A549 (cell line): ENCODE results near the gene ITFG1. TPM values are rescaled to one million over a fixed set of nuclear protein-coding genes. Genes with fewer than 3 reads are reported as not detected.

Experiments used
- ATAC-seq, 2 experiments: fragments of 200-7000 bp in 1 of 2; fragments of >200 bp in 1 of 2; cut with Nextera tagmentation in 1 of 2; cut with Tn5 transposase in 1 of 2; 3 replicates each; pipeline versions ENCODE4 v1.8.0 to v1.9.1; 2018 to 2020; ENCODE audit warnings: mild to moderate bottlenecking in 1 of 2, moderate library complexity in 1 of 2
- CTCF ChIA-PET: fragments of 300-600 bp; sonication (Branson Sonifier 250); formaldehyde crosslinking; extraction: SDS; loops from one replicate; lab custom pipeline; 2021; ENCODE audit warnings: antibody characterized with exemption, inconsistent platforms; lab: Yijun Ruan, JAX
- POLR2A ChIA-PET: fragments of 350-600 bp; formaldehyde crosslinking; extraction: SDS; loops from one replicate; lab custom pipeline; 2021; ENCODE audit warnings: antibody characterized with exemption, inconsistent platforms; lab: Yijun Ruan, JAX
- DNase-seq, 2 experiments: peaks; one replicate each; pipeline versions ENCODE4 v3.0.0 to v3.0.0-alpha.2; 2011 to 2016; ENCODE audit warnings: low read depth in 1 of 2, low spot score in 1 of 2
- FAIRE-seq: peaks from 2 replicates; lab custom pipeline; 2011; peaks lifted over from hg19 to GRCh38; lab: Jason Lieb, UNC
- H3K27ac ChIP-seq, 2 experiments: fragments of >200 bp; sonication (Bioruptor Twin); formaldehyde crosslinking; 3 replicates each; pipeline ENCODE4 v1.5.1; 2016 to 2017
- H3K4me1 ChIP-seq: fragments of >200 bp; sonication (Bioruptor Twin); formaldehyde crosslinking; 3 replicates; pipeline ENCODE4 v1.6.1; 2016
- H3K4me2 ChIP-seq: fragments of >200 bp; sonication (Bioruptor Twin); formaldehyde crosslinking; 3 replicates; pipeline ENCODE4 v1.6.1; 2016
- H3K4me3 ChIP-seq: fragments of >200 bp; sonication (Bioruptor Twin); formaldehyde crosslinking; 3 replicates; pipeline ENCODE4 v1.5.1; 2016
- H3K9me3 ChIP-seq: fragments of >200 bp; sonication (Bioruptor Twin); formaldehyde crosslinking; 3 replicates; pipeline ENCODE4 v1.6.1; 2016
- ATOH8 ChIP-seq: fragments of 250-450 bp; sonication (Bioruptor Pico); IDR thresholded peaks from 2 replicates; pipeline ENCODE4 v1.5.0; 2020; ENCODE audit warnings: low read depth, mild to moderate bottlenecking, moderate library complexity
- BCL3 ChIP-seq: fragments of >200 bp; sonication (Bioruptor Twin); formaldehyde crosslinking; IDR thresholded peaks from 3 replicates; pipeline ENCODE4 v1.6.1; 2016
- CHD2 ChIP-seq: fragments of 150-350 bp; IDR thresholded peaks from 2 replicates; pipeline ENCODE4 v1.6.1; 2014; ENCODE audit warnings: low read length; ENCODE audit not compliant: partially characterized antibody
- CHD4 ChIP-seq: fragments of 200-600 bp; sonication (generic); IDR thresholded peaks from 2 replicates; pipeline ENCODE4 v1.6.1; 2016; ENCODE audit warnings: antibody characterized with exemption, mild to moderate bottlenecking, borderline replicate concordance
- CTCF ChIP-seq: fragments of >200 bp; sonication (Bioruptor Twin); formaldehyde crosslinking; IDR thresholded peaks from 3 replicates; pipeline ENCODE4 v1.5.1; 2016
- E2F6 ChIP-seq: IDR thresholded peaks from 2 replicates; pipeline ENCODE4 v1.6.1; 2012; ENCODE audit warnings: low read depth, borderline replicate concordance
- EHF ChIP-seq: fragments of 250-450 bp; sonication (Bioruptor Pico); IDR thresholded peaks from 2 replicates; pipeline ENCODE4 v1.5.0; 2020; ENCODE audit warnings: mild to moderate bottlenecking
- EHMT2 ChIP-seq: fragments of 200-600 bp; sonication (generic); IDR thresholded peaks from 2 replicates; pipeline ENCODE4 v1.6.1; 2016; ENCODE audit warnings: antibody characterized with exemption, low read depth, mild to moderate bottlenecking, moderate library complexity
- ELK1 ChIP-seq: fragments of 150-350 bp; IDR thresholded peaks from 2 replicates; pipeline ENCODE4 v1.6.1; 2014; ENCODE audit warnings: low read depth, mild to moderate bottlenecking, low read length
- ESRRA ChIP-seq: fragments of 150-350 bp; IDR thresholded peaks from 2 replicates; pipeline ENCODE4 v1.6.1; 2014; ENCODE audit warnings: mild to moderate bottlenecking, low read length, borderline replicate concordance
- FOSB ChIP-seq: fragments of 250-450 bp; sonication (Bioruptor Pico); IDR thresholded peaks from 2 replicates; pipeline ENCODE4 v1.5.0; 2020; ENCODE audit warnings: mild to moderate bottlenecking, moderate library complexity
- FOXS1 ChIP-seq: fragments of 250-450 bp; sonication (Bioruptor Pico); IDR thresholded peaks from 2 replicates; pipeline ENCODE4 v1.5.0; 2020; ENCODE audit warnings: mild to moderate bottlenecking, moderate library complexity
- HES2 ChIP-seq: fragments of >200 bp; sonication (Bioruptor Twin); formaldehyde crosslinking; IDR thresholded peaks from 2 replicates; pipeline ENCODE4 v1.6.1; 2016
- HOXB13 ChIP-seq: fragments of 250-450 bp; sonication (Bioruptor Pico); IDR thresholded peaks from 2 replicates; pipeline ENCODE4 v1.5.0; 2020; ENCODE audit warnings: low read depth, mild to moderate bottlenecking, moderate library complexity
- JUNB ChIP-seq: fragments of >200 bp; sonication (Bioruptor Twin); formaldehyde crosslinking; IDR thresholded peaks from 2 replicates; pipeline ENCODE4 v1.6.1; 2016
- KDM5A ChIP-seq: fragments of 200-600 bp; sonication (generic); IDR thresholded peaks from 2 replicates; pipeline ENCODE4 v1.6.1; 2016; ENCODE audit warnings: antibody characterized with exemption, mild to moderate bottlenecking
- MAFK ChIP-seq: fragments of 450-650 bp; IDR thresholded peaks from 2 replicates; pipeline ENCODE4 v1.6.1; 2014; ENCODE audit not compliant: partially characterized antibody
- MAX ChIP-seq: IDR thresholded peaks from 2 replicates; pipeline ENCODE4 v1.6.1; 2012
- PHF8 ChIP-seq: fragments of 200-600 bp; sonication (generic); IDR thresholded peaks from 2 replicates; pipeline ENCODE4 v1.6.1; 2016; ENCODE audit warnings: low read depth, mild to moderate bottlenecking, antibody characterized with exemption, moderate library complexity, borderline replicate concordance
- RAD21 ChIP-seq, 2 experiments: fragments of >200 bp in 1 of 2; sonication (Bioruptor Twin) in 1 of 2; formaldehyde crosslinking in 1 of 2; IDR thresholded peaks in 1 of 2; conservative IDR thresholded peaks in 1 of 2; 2 replicates in 1 of 2; 3 replicates in 1 of 2; pipeline ENCODE4 v1.6.1; 2012 to 2018; ENCODE audit warnings: inconsistent platforms in 1 of 2
- RCOR1 ChIP-seq: fragments of 150-350 bp; IDR thresholded peaks from 2 replicates; pipeline ENCODE4 v1.6.1; 2014; ENCODE audit warnings: antibody characterized with exemption, low read length, low read depth
- RFX5 ChIP-seq: fragments of 450-650 bp; IDR thresholded peaks from 2 replicates; pipeline ENCODE4 v1.7.1; 2014; ENCODE audit warnings: antibody characterized with exemption, mild to moderate bottlenecking, moderate library complexity
- RNF2 ChIP-seq: fragments of 200-600 bp; sonication (generic); IDR thresholded peaks from 2 replicates; pipeline ENCODE4 v1.6.1; 2016; ENCODE audit warnings: low read depth, mild to moderate bottlenecking, antibody characterized with exemption, moderate library complexity, borderline replicate concordance
- SREBF2 ChIP-seq: fragments of 450-650 bp; IDR thresholded peaks from 2 replicates; pipeline ENCODE4 v1.6.1; 2014; ENCODE audit warnings: mild to moderate bottlenecking, moderate library complexity
- USF2 ChIP-seq: fragments of 450-650 bp; IDR thresholded peaks from 2 replicates; pipeline ENCODE4 v1.6.1; 2014; ENCODE audit warnings: antibody characterized with exemption
- ZFP36 ChIP-seq: fragments of 450-650 bp; IDR thresholded peaks from 2 replicates; pipeline ENCODE4 v1.6.1; 2014; ENCODE audit warnings: borderline replicate concordance; ENCODE audit not compliant: partially characterized antibody
- WGBS: methylation state at CpG from one replicate; pipeline ENCODE4 v1.1.6; 2017; ENCODE audit errors: missing lambda C conversion rate; 5-methylcytosine and 5-hydroxymethylcytosine counted together
- polyA plus RNA-seq, 4 experiments: library from polyadenylated mRNA; depleted of rRNA in 3 of 4; stranded (reverse); fragments of >200 nt; fragmentation: RNase III in 1 of 4; extraction: RNeasy Plus Mini Kit Qiagen cat#74134 plus additional on column Dnase treatment in 1 of 4; gene quantifications; 2 replicates in 3 of 4; 3 replicates in 1 of 4; pipeline ENCODE4 v1.2.3, GENCODE V29; 2011 to 2017

ITFG1 gene
- polyA plus RNA-seq, 2 of the 4 experiments (the other 2 are of a cell fraction), result 32.9 to 112 TPM

- no peak for ATAC-seq
- Histone ChIP-seq H3K4me1 (peaks cover 17% of the 10 kb centered on the region), H3K4me2 (peak overlapping the region; percentile 86), H3K9me3 (no peaks in the 10 kb centered on the region), H3K4me3 (peak overlapping the region; percentile 80), H3K27ac (peak overlapping the region in 1 of 2 experiments; percentile 97; a peak in 3 of 6 replicates)
- POLR2A ChIA-PET, result interaction anchor here (1.0 kb wide), 1 partner anchor 705 kb away, joined by 4 read pairs; no protein-coding TSS in a partner anchor
- TF ChIP-seq FOSB (CRISPR knock-in tag), result no peak
- no peak for TF ChIP-seq BCL3
- no peak for TF ChIP-seq RAD21 (conservative IDR thresholded peaks at IDR 0.05 in 1 of 2, IDR thresholded peaks at IDR 0.05 in 1 of 2)
- TF ChIP-seq HOXB13 (CRISPR knock-in tag), result no peak
- TF ChIP-seq ESRRA, result no peak
- no peak for TF ChIP-seq MAFK
- TF ChIP-seq ATOH8 (CRISPR knock-in tag), result no peak
- TF ChIP-seq KDM5A, result no peak
- no peak for TF ChIP-seq RFX5
- no peak for TF ChIP-seq CHD2
- no peak for TF ChIP-seq E2F6
- no peak for TF ChIP-seq HES2
- TF ChIP-seq CTCF, result no peak
- TF ChIP-seq RNF2, result no peak
- 88% methylated on average over 1 of the region's 1 CpG for WGBS
- no peak for DNase-seq
- FAIRE-seq, result no peak
- CTCF ChIA-PET, result interaction anchor here (0.8 to 0.9 kb wide), 2 partner anchors 318 to 697 kb away, joined by 3 to 4 read pairs; no protein-coding TSS in a partner anchor
Observed at GRCh38 chr16:47459603-47460002, 1.3 kb downstream of the ITFG1 start.

GRCh38 chr16:47458331-47458730 lies 2.5 kb downstream of the ITFG1 start:
- WGBS, result 92% methylated on average over 2 of the region's 2 CpGs
- no peak overlapping the region for H3K27ac ChIP-seq
- POLR2A ChIA-PET, result no interaction called here
- TF ChIP-seq EHMT2, result no peak
- TF ChIP-seq, all 56 proteins: peak for 0
- H3K4me1 ChIP-seq, result peaks cover 17% of the 10 kb centered on the region
- no peak overlapping the region for H3K4me2 ChIP-seq
- DNase-seq, result no peak
- CTCF ChIA-PET, result interaction anchor here (1.5 kb wide), 1 partner anchor 316 kb away, joined by 3 read pairs; no protein-coding TSS in a partner anchor
- ATAC-seq, result no peak
- H3K9me3 ChIP-seq, result no peaks in the 10 kb centered on the region
- no peak overlapping the region for H3K4me3 ChIP-seq
- FAIRE-seq, result no peak

GRCh38 chr16:47449788-47450187 lies 11.1 kb downstream of the ITFG1 start:
- H3K4me2 ChIP-seq, result no peak overlapping the region
- no peak for FAIRE-seq
- no peak overlapping the region for H3K27ac ChIP-seq
- peaks cover 11% of the 10 kb centered on the region; the same call in 2 of the 3 replicates for H3K4me1 ChIP-seq
- DNase-seq, result no peak
- H3K9me3 ChIP-seq, result no peaks in the 10 kb centered on the region
- ChIA-PET CTCF (no interaction called here), POLR2A (no interaction called here)
- WGBS, result 95% methylated on average over 3 of the region's 3 CpGs
- H3K4me3 ChIP-seq, result no peak overlapping the region
- no peak for ATAC-seq
- no peak for TF ChIP-seq ELK1
- TF ChIP-seq ZFP36, result no peak
- no peak for TF ChIP-seq EHF
- no peak for TF ChIP-seq CHD2
- no peak for TF ChIP-seq MAX
- TF ChIP-seq ESRRA, result no peak
- TF ChIP-seq CHD4, result no peak
- TF ChIP-seq JUNB, result no peak
- no peak for TF ChIP-seq USF2
- no peak for TF ChIP-seq SREBF2
- no peak for TF ChIP-seq FOXS1 (CRISPR knock-in tag)
- TF ChIP-seq RCOR1, result no peak
- TF ChIP-seq PHF8, result no peak
